Left cardiac atrium (tissue), 4 donors: Measurements from ENCODE around the gene MED6. TPM values are rescaled to one million over a fixed set of nuclear protein-coding genes. Genes with fewer than 3 reads are reported as not detected.

Source experiments
- ATAC-seq, 2 donors: fragments of 200-7000 bp; cut with Tn5 transposase; one replicate each; pipeline ENCODE4 v1.9.1; 2020; ENCODE audit warnings: mild to moderate bottlenecking in 2 of 2, moderate library complexity in 2 of 2
- DNase-seq: peaks from one replicate; pipeline ENCODE4 v3.0.0-alpha.2; 2020
- intact Hi-C, 2 donors: fragments of 100-400 bp; cut with DNase I; formaldehyde crosslinking; loops; one replicate each; pipeline versions ENCODE4 v1.14.1 to v1.15.1; 2022 to 2023
- total RNA-seq, 2 donors: library from RNA; stranded (reverse); fragmentation: NEBNext Ultra II Directional; extraction: Animal tissue kit (Norgen Biotek cat#: 25700); gene quantifications; one replicate each; pipeline ENCODE4 v1.2.1, GENCODE V29; 2021
- donor health status: DM: no; HTN: yes; CAD: no.
- donor health status: DM: no; HTN: yes; CAD: no; lungs with severe emphysema.
- donor health status: DM: yes; HTN: yes; CAD: no.
- donor health status: Dilated cardiomyopathy.

MED6 gene
- total RNA-seq, 2 donors from 2014 or later, result 16.7 to 20.6 TPM

DNA sequence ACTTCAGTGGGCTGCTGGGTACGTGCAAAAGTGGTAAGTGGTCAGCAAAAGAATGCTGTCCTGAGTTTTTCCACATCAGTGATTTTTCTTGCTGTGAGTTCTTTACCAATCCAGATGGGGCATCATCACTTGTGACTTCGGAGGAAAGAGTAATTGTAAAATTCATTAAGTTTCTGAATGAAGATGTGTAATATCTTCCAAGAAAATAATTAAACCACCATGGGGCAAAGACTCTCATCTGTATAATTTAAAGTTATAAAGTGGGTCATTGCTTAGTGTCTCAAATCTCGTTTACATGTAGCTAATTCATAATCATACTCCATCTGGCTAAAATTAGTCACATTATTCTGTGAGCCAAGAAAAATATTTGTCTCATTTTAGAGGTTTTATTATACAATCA is 10.8 kb upstream of the MED6 start:
- intact Hi-C loops, result no loop called here
- DNase-seq, result no peak
- no peak for ATAC-seq

GRCh38 chr14:70602254-70602653 is 1.8 kb upstream of the MED6 start:
- intact Hi-C loops, result loop anchor here in 1 of 2 donors (10.0 kb wide), 1 partner anchor 213 kb away; no protein-coding TSS in a partner anchor
- DNase-seq, result no peak
- no peak for ATAC-seq

DNA sequence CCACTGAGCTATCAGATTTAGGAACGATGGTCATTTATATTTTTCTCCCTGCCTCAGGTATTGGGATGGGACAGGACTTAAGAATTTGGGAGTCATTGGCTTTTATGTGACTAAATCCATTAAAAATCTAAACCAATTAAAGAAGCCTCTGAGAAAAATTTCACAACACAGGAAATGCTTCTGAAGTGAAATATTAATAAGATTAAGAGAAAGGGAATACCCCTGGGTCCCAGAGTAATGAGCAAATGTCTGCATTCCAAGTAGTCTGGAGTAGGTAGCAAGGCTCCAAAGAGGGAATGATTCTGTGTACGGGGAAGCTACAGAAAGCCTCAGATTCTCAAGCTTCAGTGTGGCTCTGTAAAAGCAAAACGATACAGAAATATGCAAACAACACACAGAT is 707 bp upstream of the MED6 start:
- DNase-seq, result no peak
- ATAC-seq, result peak in 1 of 2 donors; percentile 61
- intact Hi-C loops, result loop anchor here in 1 of 2 donors (10.0 kb wide), 1 partner anchor 214 kb away; no protein-coding TSS in a partner anchor

DNA sequence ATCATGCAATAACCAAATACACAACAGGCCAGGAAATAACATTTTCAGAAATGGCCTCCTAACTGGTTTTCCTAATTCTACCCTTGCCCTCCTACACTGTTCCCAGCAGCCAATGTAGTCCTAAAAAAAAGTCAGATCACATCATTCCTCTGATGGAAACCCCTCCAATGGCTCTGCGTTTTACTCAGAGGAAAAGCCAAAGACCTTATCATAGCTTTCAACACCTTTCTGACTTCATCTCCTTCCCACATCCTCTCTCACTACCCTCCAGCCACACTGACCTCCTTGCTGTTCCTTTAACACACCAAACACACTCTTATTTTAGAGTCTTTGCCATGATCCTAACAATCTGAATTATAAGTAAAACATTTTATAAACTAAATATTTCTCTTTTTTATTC is 1.1 kb downstream of the MED6 start:
- DNase-seq, result no peak
- intact Hi-C loops, result no loop called here
- ATAC-seq, result no peak

DNA sequence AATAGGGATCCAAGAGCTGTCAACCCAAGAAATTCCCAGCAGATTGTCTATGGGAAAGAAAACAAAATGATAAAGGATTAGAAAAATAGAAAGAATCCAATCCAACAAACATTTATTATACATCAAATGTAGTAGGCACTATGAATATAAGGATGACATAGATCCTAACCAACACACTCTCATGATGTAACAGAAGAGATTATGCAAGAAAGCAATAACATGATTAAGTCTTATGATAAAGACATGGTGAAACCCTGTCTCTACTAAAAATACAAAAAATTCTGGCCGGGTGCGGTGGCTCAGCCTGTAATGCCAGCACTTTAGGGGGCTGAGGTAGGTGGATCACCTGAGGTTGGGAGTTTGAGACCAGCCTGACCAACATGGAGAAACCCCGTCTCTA is 2.7 kb downstream of the MED6 start:
- intact Hi-C loops, result no loop called here
- ATAC-seq (no peak), DNase-seq (no peak)

GRCh38 chr14:70595443-70596185 is 4.8 kb downstream of the MED6 start:
- intact Hi-C loops, result no loop called here
- ATAC-seq (no peak), DNase-seq (no peak)

- no peak for DNase-seq
- no peak for ATAC-seq
- intact Hi-C loops, result no loop called here
Measured at GRCh38 chr14:70594461-70594860, 6.0 kb downstream of the MED6 start.

GRCh38 chr14:70585231-70585630 is 15.2 kb downstream of the MED6 start:
- intact Hi-C loops, result no loop called here
- ATAC-seq (no peak), DNase-seq (no peak)

- DNase-seq, result no peak
- intact Hi-C loops, result no loop called here
- ATAC-seq, result no peak
Measured at GRCh38 chr14:70576891-70577290, 23.6 kb downstream of the MED6 start.

DNA sequence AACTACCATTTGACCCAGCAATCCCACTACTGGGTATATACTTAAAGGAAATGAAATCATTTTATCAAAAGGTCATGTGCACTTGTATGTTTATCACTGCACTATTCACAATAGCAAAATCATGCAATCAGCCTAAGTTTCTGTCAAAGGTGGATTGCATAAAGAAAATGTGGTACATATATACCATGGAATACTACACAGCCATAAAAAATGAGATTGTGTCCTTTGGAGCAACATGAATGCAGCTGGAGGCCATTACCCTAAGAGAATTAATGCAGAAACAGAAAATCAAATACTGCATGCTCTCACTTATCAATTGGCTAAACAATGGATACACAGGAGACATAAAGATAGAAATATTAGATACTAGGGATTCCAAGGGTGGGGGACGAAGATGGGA is 27.4 kb downstream of the MED6 start:
- intact Hi-C loops, result no loop called here
- DNase-seq (no peak), ATAC-seq (no peak)

DNA sequence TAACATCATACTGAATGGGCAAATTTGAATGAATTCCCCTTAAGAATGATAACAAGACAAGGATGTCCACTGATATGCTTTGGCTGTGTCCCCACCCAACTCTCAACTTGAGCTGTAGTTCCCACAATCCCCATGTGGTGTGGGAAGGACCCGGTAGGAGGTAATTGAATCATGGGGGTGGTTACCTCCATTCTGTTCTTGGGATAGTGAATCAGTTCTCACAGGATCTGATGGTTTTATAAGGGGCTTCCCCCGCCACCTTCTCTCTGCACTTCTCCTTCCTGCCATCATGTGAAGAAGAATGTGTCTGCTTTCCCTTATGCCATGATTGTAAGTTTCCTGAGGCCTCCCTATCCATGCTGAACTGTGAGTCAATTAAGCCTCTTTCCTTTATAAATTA is 29.3 kb downstream of the MED6 start:
- intact Hi-C loops, result no loop called here
- DNase-seq, result no peak
- no peak for ATAC-seq

DNA sequence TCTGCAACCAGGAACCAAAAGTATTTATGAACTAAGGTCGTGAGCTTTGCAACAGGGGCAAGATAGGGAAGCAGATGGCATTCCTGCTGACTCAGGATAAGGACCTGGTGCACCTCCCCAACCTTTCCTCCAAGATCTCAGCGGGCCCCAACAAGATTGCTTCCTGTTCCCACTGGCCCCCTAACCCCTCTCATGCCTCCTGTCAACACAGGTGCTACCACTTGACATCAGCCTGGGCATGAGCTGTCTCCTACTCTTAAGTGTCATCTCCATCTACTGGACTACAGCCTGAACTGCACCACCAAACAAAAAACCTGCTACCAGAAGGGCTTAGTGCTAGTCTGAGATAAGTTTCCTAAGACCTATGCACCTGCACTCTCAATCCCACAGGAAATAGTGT is 32.7 kb downstream of the MED6 start:
- ATAC-seq, result peak in 1 of 2 donors; percentile 37
- intact Hi-C loops, result no loop called here

GRCh38 chr14:70563869-70564268 is 36.6 kb downstream of the MED6 start:
- ATAC-seq (peak; percentile 74 to 77), DNase-seq (peak; percentile 33)
- intact Hi-C loops, result no loop called here

More for the DNA sequence above, 32.7 kb downstream of the MED6 start:
- no peak for DNase-seq

DNA sequence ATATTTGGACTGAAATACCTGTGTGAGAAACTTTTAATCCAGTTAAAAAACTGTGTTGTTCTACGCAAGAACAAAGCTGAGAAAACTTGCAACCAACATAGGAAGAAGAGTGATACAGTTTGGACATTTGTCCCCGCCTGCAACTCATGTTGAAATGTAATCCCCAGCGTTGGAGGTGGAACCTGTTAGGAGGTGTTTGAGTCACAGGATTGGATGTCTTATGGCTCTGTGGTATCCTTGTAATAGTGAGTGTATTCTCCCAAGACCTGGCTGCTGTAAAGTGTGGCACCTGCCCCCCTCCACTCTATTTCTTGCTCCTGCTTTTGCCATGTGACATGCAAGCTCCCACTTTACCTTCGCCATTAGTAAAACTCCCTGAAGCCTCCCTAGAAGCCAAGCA is 37.0 kb downstream of the MED6 start:
- no peak for ATAC-seq
- intact Hi-C loops, result no loop called here
- DNase-seq, result no peak

GRCh38 chr14:70558356-70558755 is 42.1 kb downstream of the MED6 start:
- DNase-seq (no peak), ATAC-seq (no peak)
- intact Hi-C loops, result no loop called here

DNA sequence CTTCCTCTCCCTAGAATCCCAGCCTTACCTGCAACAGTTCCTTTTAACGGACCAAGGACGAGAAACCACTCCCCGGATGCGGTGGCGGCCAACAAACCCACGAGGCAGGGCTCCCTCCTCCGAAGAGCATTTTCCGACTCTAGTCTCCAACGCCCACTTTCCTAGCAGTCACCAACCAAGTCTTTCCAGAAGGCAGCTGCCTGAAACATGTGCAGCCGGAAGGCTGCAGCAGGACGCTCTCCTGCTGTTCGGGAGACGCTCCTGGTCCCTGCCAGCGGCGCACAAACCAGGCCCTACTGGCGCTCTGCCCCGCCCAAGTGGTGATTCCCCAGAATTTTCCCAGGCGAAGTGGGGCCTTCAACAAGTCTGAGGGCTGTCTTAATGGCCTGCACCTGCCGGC is 44.6 kb downstream of the MED6 start:
- DNase-seq (peak; percentile 28), ATAC-seq (peak; percentile 38 to 79)
- intact Hi-C loops, result no loop called here

- intact Hi-C loops, result no loop called here
Measured at GRCh38 chr14:70538087-70538486, 62.4 kb downstream of the MED6 start.

GRCh38 chr14:70536830-70537229 is 63.6 kb downstream of the MED6 start:
- ATAC-seq (no peak), DNase-seq (no peak)
- intact Hi-C loops, result no loop called here

More at GRCh38 chr14:70538087-70538486, 62.4 kb downstream of the MED6 start:
- no peak for ATAC-seq
- DNase-seq, result no peak

- ATAC-seq (no peak), DNase-seq (no peak)
- intact Hi-C loops, result no loop called here
Measured at GRCh38 chr14:70534904-70535303, 65.6 kb downstream of the MED6 start, which contains the start of gene ADAM20. ADAM20 (minus strand) TSS chr14:70535004; CDS start chr14:70524757, 10,247 bp downstream.
